Measurements from ENCODE around the gene IL22RA1. TPM values are rescaled to one million over a fixed set of nuclear protein-coding genes. Genes with fewer than 3 reads are reported as not detected.

The IL22RA1 gene
- total RNA-seq, 1 experiment from 2014 or later: 5.0 TPM

DNA sequence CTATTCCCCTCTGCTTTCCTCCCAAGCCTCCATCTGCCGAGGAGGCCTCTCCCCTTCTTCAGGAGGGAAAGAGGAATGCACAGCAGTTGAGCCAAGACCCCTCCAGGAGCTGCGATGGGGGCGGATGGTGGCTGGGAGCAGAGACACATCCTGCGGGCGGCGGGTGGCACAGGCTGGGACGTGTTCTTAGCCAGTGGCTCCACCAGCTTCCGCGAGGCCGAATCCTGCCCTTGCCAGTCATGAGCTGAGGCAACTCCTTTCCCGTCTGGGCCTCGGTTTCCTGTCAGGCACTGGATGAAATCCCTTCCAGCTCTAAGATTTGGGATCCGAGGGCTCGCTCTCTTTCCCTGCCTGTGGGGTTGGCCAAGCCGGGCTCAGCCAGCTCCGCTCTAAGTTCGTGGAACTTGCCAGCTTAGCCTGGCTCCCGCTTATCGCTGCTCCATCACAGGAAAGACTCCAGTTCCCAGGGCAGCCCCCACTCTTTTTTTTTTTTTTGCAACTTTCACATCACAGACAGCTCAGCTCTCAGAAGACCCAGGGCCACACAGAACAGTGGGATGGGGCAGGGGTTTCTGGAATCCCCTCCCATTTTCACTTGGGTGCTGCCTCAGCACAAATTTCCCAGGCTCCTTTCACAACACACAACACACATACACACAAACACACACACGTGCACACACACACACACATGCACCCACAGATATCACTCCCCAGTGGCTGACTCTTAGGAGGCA lies 31.5 kb downstream of the IL22RA1 start:
- ChIA-PET CTCF (no interaction called here), POLR2A (ENCODE audit: unreplicated experiment) (no interaction called here)
- Histone ChIP-seq H3K4me2 (no peak overlapping the region), H3K27me3 (ENCODE audit: insufficient read depth, low read depth) (no peaks in the 10 kb centered on the region), H4K20me1 (ENCODE audit: insufficient read depth) (no peaks in the 10 kb centered on the region), H3K79me2 (ENCODE audit: low read depth) (no peaks in the 10 kb centered on the region), H3K9me3 (ENCODE audit: insufficient read depth, low read depth) (no peaks in the 10 kb centered on the region), H3K27ac (no peak overlapping the region), H2AFZ (no peak overlapping the region), H3K4me3 (no peak overlapping the region), H3K4me1 (replicated peaks; ENCODE audit: insufficient read depth) (peaks cover 4% of the 10 kb centered on the region; the same call in 1 of the 2 replicates), H3F3A (ENCODE audit: insufficient read depth, low read depth) (no peaks in the 10 kb centered on the region), H3K9me2 (ENCODE audit: insufficient read depth) (no peaks in the 10 kb centered on the region), H3K36me3 (ENCODE audit: low read depth) (no peaks in the 10 kb centered on the region)
- no peak for DNase-seq
- no TSS peak for BruUV-seq (replicated peaks)
- intact Hi-C loops (cut with micrococcal nuclease; ENCODE audit: unreplicated experiment): no loop called here
- TF ChIP-seq CTCF (conservative IDR thresholded peaks at IDR 0.05): no peak
- no peak for TF ChIP-seq EZH2 (IDR thresholded peaks at IDR 0.05; ENCODE audit: low read depth)

DNA sequence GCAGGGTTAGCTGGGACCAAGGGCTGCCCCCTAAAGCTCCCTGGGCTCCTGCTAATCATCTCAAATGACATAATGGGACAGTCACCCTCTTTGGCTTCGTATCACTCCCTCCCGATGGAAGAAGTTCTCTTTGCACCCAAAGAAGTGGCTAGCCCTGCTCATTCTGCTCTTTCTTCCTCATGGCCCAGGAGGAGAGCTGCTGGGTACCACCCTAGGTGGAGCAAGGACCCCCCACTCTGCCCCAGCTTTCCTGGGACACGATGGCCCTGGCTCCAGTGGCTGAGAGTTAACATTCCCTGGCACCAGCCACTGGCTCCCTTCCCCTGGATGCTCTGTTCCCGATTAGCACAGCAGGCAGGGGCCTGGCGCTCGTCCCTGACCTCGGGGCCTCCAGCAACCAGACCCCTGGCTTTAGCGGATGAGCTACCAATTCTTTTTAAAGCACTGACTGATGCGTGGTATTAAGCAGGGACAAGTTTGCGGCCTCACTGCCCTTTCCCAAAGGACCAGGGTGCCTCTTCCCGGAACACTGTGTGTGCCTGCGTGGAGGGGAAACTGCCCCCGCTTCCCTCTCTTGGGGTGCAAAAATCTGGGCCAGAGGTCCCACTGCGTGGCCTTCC lies 32.2 kb downstream of the IL22RA1 start:
- peaks cover 4% of the 10 kb centered on the region; the same call in 1 of the 2 replicates for H3K4me1 ChIP-seq (replicated peaks; ENCODE audit: insufficient read depth)
- intact Hi-C loops (cut with micrococcal nuclease; ENCODE audit: unreplicated experiment): no loop called here
- H3K27me3 ChIP-seq (ENCODE audit: insufficient read depth, low read depth): no peaks in the 10 kb centered on the region
- no peak overlapping the region for H3K27ac ChIP-seq
- H2AFZ ChIP-seq: no peak overlapping the region
- H3K4me3 ChIP-seq: no peak overlapping the region
- ChIA-PET POLR2A (ENCODE audit: unreplicated experiment) (no interaction called here), CTCF (no interaction called here)
- H3K79me2 ChIP-seq (ENCODE audit: low read depth): no peaks in the 10 kb centered on the region
- H3K36me3 ChIP-seq (ENCODE audit: low read depth): no peaks in the 10 kb centered on the region
- no peaks in the 10 kb centered on the region for H3K9me3 ChIP-seq (ENCODE audit: insufficient read depth, low read depth)
- H3K9me2 ChIP-seq (ENCODE audit: insufficient read depth): no peaks in the 10 kb centered on the region
- H3F3A ChIP-seq (ENCODE audit: insufficient read depth, low read depth): no peaks in the 10 kb centered on the region
- DNase-seq: no peak
- H4K20me1 ChIP-seq (ENCODE audit: insufficient read depth): no peaks in the 10 kb centered on the region
- no TSS peak for BruUV-seq (replicated peaks)
- no peak overlapping the region for H3K4me2 ChIP-seq
- TF ChIP-seq EZH2 (IDR thresholded peaks at IDR 0.05; ENCODE audit: low read depth): no peak

GRCh38 chr1:24109686-24110475 lies 33.1 kb downstream of the IL22RA1 start:
- Histone ChIP-seq H3K4me2 (no peak overlapping the region), H3K79me2 (ENCODE audit: low read depth) (no peaks in the 10 kb centered on the region), H3K36me3 (ENCODE audit: low read depth) (no peaks in the 10 kb centered on the region), H3K4me3 (no peak overlapping the region), H4K20me1 (ENCODE audit: insufficient read depth) (no peaks in the 10 kb centered on the region), H3K9me3 (ENCODE audit: insufficient read depth, low read depth) (no peaks in the 10 kb centered on the region), H3F3A (ENCODE audit: insufficient read depth, low read depth) (no peaks in the 10 kb centered on the region), H2AFZ (no peak overlapping the region), H3K9me2 (ENCODE audit: insufficient read depth) (no peaks in the 10 kb centered on the region), H3K27me3 (ENCODE audit: insufficient read depth, low read depth) (no peaks in the 10 kb centered on the region), H3K4me1 (replicated peaks; ENCODE audit: insufficient read depth) (peaks cover 4% of the 10 kb centered on the region; the same call in 1 of the 2 replicates), H3K27ac (no peak overlapping the region)
- intact Hi-C loops (cut with micrococcal nuclease; ENCODE audit: unreplicated experiment): loop anchor here (5.0 kb wide), 2 partner anchors 38 to 153 kb away; partner anchors contain the start of gene PNRC2
- ChIA-PET POLR2A (ENCODE audit: unreplicated experiment) (no interaction called here), CTCF (no interaction called here)
- TF ChIP-seq EZH2 (IDR thresholded peaks at IDR 0.05; ENCODE audit: low read depth) (no peak), CTCF (conservative IDR thresholded peaks at IDR 0.05) (no peak)
- DNase-seq: no peak
- no TSS peak for BruUV-seq (replicated peaks)
